ENCODE data around the gene KLK12. TPM values are rescaled to one million over a fixed set of nuclear protein-coding genes. Genes with fewer than 3 reads are reported as not detected.

The KLK12 gene
- total and polyA plus RNA-seq, 7 donors: not detected

DNA sequence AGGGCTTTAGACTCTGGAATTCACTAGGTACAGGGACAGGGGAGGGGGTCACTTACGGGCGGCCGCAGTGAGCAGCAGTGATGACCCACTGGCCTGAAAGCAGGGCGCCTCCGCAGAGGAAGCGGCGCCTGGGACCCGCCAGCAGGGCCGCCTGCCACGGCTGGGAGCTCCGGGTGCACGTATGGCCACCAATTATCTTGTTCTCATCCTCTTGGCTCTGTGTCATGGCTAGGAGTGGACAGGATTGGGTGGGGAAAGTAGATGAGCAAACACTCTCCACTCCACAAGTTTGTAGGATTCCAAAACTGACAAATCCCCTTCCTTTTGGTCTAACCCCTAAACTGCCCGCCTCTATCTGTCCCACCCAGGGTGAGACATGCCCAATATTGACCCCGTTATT is 46.7 kb upstream of the KLK12 start:
- H3K4me1 ChIP-seq: no peaks in the 10 kb centered on the region
- intact Hi-C loops (cut with DNase I): no loop called here
- 77 to 83% (median 78%) methylated on average over 14 of the region's 14 CpGs for WGBS, 3 donors
- H3K27ac ChIP-seq: no peak overlapping the region
- no peak overlapping the region for H3K4me3 ChIP-seq
- H3K9me3 ChIP-seq: no peaks in the 10 kb centered on the region
- H3K36me3 ChIP-seq (ENCODE audit: insufficient read depth in 1 of 2, low read depth in 1 of 2): no peaks in the 10 kb centered on the region
- ATAC-seq (no peak), DNase-seq (no peak)
- no peak for TF ChIP-seq CTCF (IDR thresholded peaks at IDR 0.05)
- H3K27me3 ChIP-seq (ENCODE audit: insufficient read depth in 3 of 3, low read length in 2 of 3): peaks cover 0 to 8% (median 0%) of the 10 kb centered on the region in 3 donors

- Histone ChIP-seq H3K27me3 (ENCODE audit: insufficient read depth in 3 of 3, low read length in 2 of 3) (peaks cover 0 to 8% (median 0%) of the 10 kb centered on the region in 3 donors), H3K27ac (no peak overlapping the region), H3K4me1 (no peaks in the 10 kb centered on the region), H3K9me3 (peaks cover under 1% of the 10 kb centered on the region), H3K4me3 (no peak overlapping the region), H3K36me3 (ENCODE audit: insufficient read depth in 1 of 2, low read depth in 1 of 2) (no peaks in the 10 kb centered on the region)
- intact Hi-C loops (cut with DNase I): no loop called here
- no peak for TF ChIP-seq CTCF (IDR thresholded peaks at IDR 0.05)
- DNase-seq (no peak), ATAC-seq (no peak)
- WGBS, 3 donors: 66 to 68% (median 67%) methylated on average over 27 of the region's 27 CpGs
Observed at GRCh38 chr19:51079481-51080110, 44.8 kb upstream of the KLK12 start.

DNA sequence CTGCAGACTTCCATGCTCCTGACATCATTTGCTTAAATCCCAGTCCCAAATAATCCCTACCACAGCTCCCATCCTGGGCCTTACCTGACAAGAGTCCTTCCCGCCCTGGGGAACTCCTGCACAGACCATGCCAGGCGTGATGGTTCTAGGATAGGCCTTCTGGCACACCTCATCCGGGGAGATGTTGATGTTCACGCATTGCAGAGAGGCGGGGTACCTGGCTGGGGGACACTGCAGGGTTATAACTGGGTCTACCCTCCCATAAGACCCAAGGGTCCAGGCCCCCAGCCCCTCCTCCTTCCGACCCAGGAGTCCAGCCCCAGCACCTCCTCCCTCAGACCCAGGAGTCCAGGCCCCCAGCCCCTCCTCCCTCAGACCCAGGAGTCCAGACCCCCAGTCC is 43.9 kb upstream of the KLK12 start:
- no peak for TF ChIP-seq CTCF (IDR thresholded peaks at IDR 0.05)
- intact Hi-C loops (cut with DNase I): no loop called here
- peaks cover 0 to 8% (median 0%) of the 10 kb centered on the region in 3 donors for H3K27me3 ChIP-seq (ENCODE audit: insufficient read depth in 3 of 3, low read length in 2 of 3)
- no peaks in the 10 kb centered on the region for H3K4me1 ChIP-seq
- H3K27ac ChIP-seq: no peak overlapping the region
- H3K36me3 ChIP-seq (ENCODE audit: insufficient read depth in 1 of 2, low read depth in 1 of 2): no peaks in the 10 kb centered on the region
- DNase-seq (no peak), ATAC-seq (no peak)
- no peak overlapping the region for H3K4me3 ChIP-seq
- H3K9me3 ChIP-seq: peaks cover 9% of the 10 kb centered on the region
- WGBS, 3 donors: 86 to 90% (median 89%) methylated on average over 6 of the region's 6 CpGs

GRCh38 chr19:51078104-51078503 is 43.3 kb upstream of the KLK12 start:
- 66 to 77% (median 69%) methylated on average over 5 to 6 of the region's 6 CpGs for WGBS, 3 donors
- no peak overlapping the region for H3K27ac ChIP-seq

More at GRCh38 chr19:51078104-51078503, 43.3 kb upstream of the KLK12 start:
- Histone ChIP-seq H3K4me3 (no peak overlapping the region), H3K36me3 (ENCODE audit: insufficient read depth in 1 of 2, low read depth in 1 of 2) (no peaks in the 10 kb centered on the region), H3K27me3 (ENCODE audit: insufficient read depth in 3 of 3, low read length in 2 of 3) (peaks cover 0 to 8% (median 0%) of the 10 kb centered on the region in 3 donors), H3K9me3 (peaks cover 15% of the 10 kb centered on the region), H3K4me1 (no peaks in the 10 kb centered on the region)
- no peak for TF ChIP-seq CTCF (IDR thresholded peaks at IDR 0.05)
- intact Hi-C loops (cut with DNase I): no loop called here
- no peak for DNase-seq
- ATAC-seq: no peak
